GM23248 (cell line): ENCODE measurements around the gene LAIR2. TPM values are rescaled to one million over a fixed set of nuclear protein-coding genes. Genes with fewer than 3 reads are reported as not detected.

Experiments
- DNase-seq: peaks from one replicate; pipeline ENCODE4 v3.0.0-alpha.2; 2015
- H2AFZ ChIP-seq: fragments of 200-600 bp; sonication (generic); 2 replicates; pipeline ENCODE4 v1.6.1; 2016; ENCODE audit warnings: antibody characterized with exemption
- H3F3A ChIP-seq: fragments of 200-600 bp; sonication (generic); 2 replicates; pipeline ENCODE4 v1.6.1; 2016; ENCODE audit warnings: mild to moderate bottlenecking, antibody characterized with exemption, mixed run types; ENCODE audit not compliant: insufficient read depth
- H3K27ac ChIP-seq: fragments of 200-600 bp; sonication (generic); 2 replicates; pipeline ENCODE4 v1.5.1; 2016; ENCODE audit warnings: mild to moderate bottlenecking
- H3K27me3 ChIP-seq: fragments of 200-600 bp; sonication (generic); replicated peaks from 2 replicates; pipeline ENCODE4 v1.6.1; 2016; ENCODE audit warnings: mild to moderate bottlenecking; ENCODE audit not compliant: insufficient read depth
- H3K36me3 ChIP-seq: fragments of 200-600 bp; sonication (generic); 2 replicates; pipeline ENCODE4 v1.6.1; 2016; ENCODE audit warnings: low read depth, mild to moderate bottlenecking
- H3K4me1 ChIP-seq: fragments of 200-600 bp; sonication (generic); 2 replicates; pipeline ENCODE4 v1.6.1; 2016; ENCODE audit warnings: mild to moderate bottlenecking; ENCODE audit not compliant: insufficient read depth
- H3K4me2 ChIP-seq: fragments of 200-600 bp; sonication (generic); one replicate; pipeline ENCODE4 v1.6.1; 2016; ENCODE audit warnings: mild to moderate bottlenecking; ENCODE audit not compliant: unreplicated experiment
- H3K4me3 ChIP-seq: fragments of 200-600 bp; sonication (generic); 2 replicates; pipeline ENCODE4 v1.5.1; 2016; ENCODE audit warnings: mild to moderate bottlenecking
- H3K79me2 ChIP-seq: fragments of 200-600 bp; sonication (generic); 2 replicates; pipeline ENCODE4 v1.6.1; 2016; ENCODE audit warnings: mild to moderate bottlenecking; ENCODE audit not compliant: insufficient read depth
- H3K9ac ChIP-seq: fragments of 200-600 bp; sonication (generic); 2 replicates; pipeline ENCODE4 v1.6.1; 2016; ENCODE audit warnings: mild to moderate bottlenecking
- H3K9me2 ChIP-seq: fragments of 200-600 bp; sonication (generic); 2 replicates; pipeline ENCODE4 v1.6.1; 2016; ENCODE audit warnings: mixed run types, mild to moderate bottlenecking, moderate library complexity; ENCODE audit not compliant: insufficient read depth
- H3K9me3 ChIP-seq: fragments of 200-600 bp; sonication (generic); one replicate; pipeline ENCODE4 v1.6.1; 2017; ENCODE audit warnings: low read depth
- H4K20me1 ChIP-seq: fragments of 200-600 bp; sonication (generic); 2 replicates; pipeline ENCODE4 v1.6.0; 2016; ENCODE audit not compliant: insufficient read depth
- EZH2 ChIP-seq: fragments of 200-600 bp; sonication (generic); IDR thresholded peaks from 2 replicates; pipeline ENCODE4 v1.6.1; 2018; ENCODE audit warnings: antibody characterized with exemption, mild to moderate bottlenecking; ENCODE audit not compliant: insufficient read depth, poor library complexity, severe bottlenecking
- EZH2phosphoT487 ChIP-seq: fragments of 200-600 bp; sonication (generic); IDR thresholded peaks from 2 replicates; pipeline ENCODE4 v1.6.1; 2018; ENCODE audit warnings: antibody characterized with exemption, moderate library complexity, mild to moderate bottlenecking, low read depth; ENCODE audit not compliant: insufficient read depth
- WGBS, 2 experiments: methylation state at CpG; one replicate each; pipeline ENCODE4 v1.1.6; 2015 to 2017; ENCODE audit warnings: low lambda C conversion rate in 2 of 2, low coverage in 1 of 2; ENCODE audit errors: missing lambda C conversion rate in 2 of 2; 5-methylcytosine and 5-hydroxymethylcytosine counted together
- in situ Hi-C: fragments of 300-500 bp; cut with MboI; formaldehyde crosslinking; loops from 2 replicates; pipeline ENCODE4 v1.15.0; 2020
- polyA plus RNA-seq: library from polyadenylated mRNA; unstranded; fragments of >200 nt; fragmentation: Nextera tagmentation; extraction: Ambion mirVana; gene quantifications from 2 replicates; pipeline ENCODE4 v1.2.1, GENCODE V29; 2016
- total RNA-seq: library from RNA; depleted of rRNA; stranded (reverse); fragments of >200 nt; shearing (Covaris generic); gene quantifications from 2 replicates; pipeline ENCODE4 v1.2.3, GENCODE V29; 2014

The LAIR2 gene
- total and polyA plus RNA-seq, 2 experiments from 2014 or later = not detected

GRCh38 chr19:54536956-54537355 is 34.3 kb downstream of the LAIR2 start:
- H3K79me2 ChIP-seq = no peaks in the 10 kb centered on the region
- WGBS, 2 experiments = 22 to 29% methylated on average over 9 of the region's 9 CpGs
- in situ Hi-C loops = no loop called here
- H3K4me1 ChIP-seq = no peaks in the 10 kb centered on the region
- no peak for DNase-seq
- no peak overlapping the region for H3K4me2 ChIP-seq
- H3K27ac ChIP-seq = no peak overlapping the region
- H3K4me3 ChIP-seq = no peak overlapping the region
- no peaks in the 10 kb centered on the region for H3K36me3 ChIP-seq
- TF ChIP-seq EZH2phosphoT487 = no peak
- no peak overlapping the region for H2AFZ ChIP-seq
- no peaks in the 10 kb centered on the region for H3F3A ChIP-seq
- no peaks in the 10 kb centered on the region for H3K9me3 ChIP-seq
- H4K20me1 ChIP-seq = no peaks in the 10 kb centered on the region
- no peak overlapping the region for H3K9ac ChIP-seq
- H3K27me3 ChIP-seq = no peaks in the 10 kb centered on the region
- no peaks in the 10 kb centered on the region for H3K9me2 ChIP-seq

GRCh38 chr19:54541712-54542111 is 39.1 kb downstream of the LAIR2 start:
- no peaks in the 10 kb centered on the region for H3K79me2 ChIP-seq
- H3F3A ChIP-seq = no peaks in the 10 kb centered on the region
- H3K27ac ChIP-seq = no peak overlapping the region
- DNase-seq = no peak
- no peaks in the 10 kb centered on the region for H4K20me1 ChIP-seq
- H2AFZ ChIP-seq = no peak overlapping the region
- no peak overlapping the region for H3K4me3 ChIP-seq
- no peaks in the 10 kb centered on the region for H3K27me3 ChIP-seq
- no peaks in the 10 kb centered on the region for H3K9me3 ChIP-seq
- 0 to 5% methylated on average over 1 to 2 of the region's 2 CpGs for WGBS, 2 experiments
- H3K9me2 ChIP-seq = no peaks in the 10 kb centered on the region
- H3K36me3 ChIP-seq = no peaks in the 10 kb centered on the region
- TF ChIP-seq EZH2 (no peak), EZH2phosphoT487 (no peak)
- in situ Hi-C loops = no loop called here
- H3K4me1 ChIP-seq = no peaks in the 10 kb centered on the region
- no peak overlapping the region for H3K9ac ChIP-seq
- H3K4me2 ChIP-seq = no peak overlapping the region

DNA sequence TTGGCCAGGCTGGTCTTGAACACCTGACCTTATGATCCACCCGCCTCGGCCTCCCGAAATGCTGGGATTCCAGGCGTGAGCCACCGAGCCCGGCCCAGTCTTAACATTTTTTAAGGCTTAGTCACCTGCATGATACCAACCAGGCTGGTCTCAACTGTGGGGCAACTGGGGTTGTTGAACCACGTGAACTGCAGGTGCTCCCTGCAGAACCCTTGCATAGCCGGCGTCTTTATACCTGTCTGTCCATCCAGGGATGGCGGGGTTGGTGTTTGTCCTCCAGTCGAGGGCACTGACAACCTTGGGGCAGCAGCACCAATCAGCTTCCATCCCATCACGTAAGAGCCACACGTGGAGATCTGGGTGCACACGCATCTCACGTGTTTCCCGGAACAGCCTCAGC is 46.2 kb downstream of the LAIR2 start:
- TF ChIP-seq EZH2phosphoT487 (no peak), EZH2 (no peak)
- Histone ChIP-seq H3K9me3 (no peaks in the 10 kb centered on the region), H3K4me2 (no peak overlapping the region), H3K79me2 (no peaks in the 10 kb centered on the region), H3K9ac (no peak overlapping the region), H3K27ac (no peak overlapping the region), H3K27me3 (no peaks in the 10 kb centered on the region), H4K20me1 (no peaks in the 10 kb centered on the region), H3K36me3 (no peaks in the 10 kb centered on the region), H3K4me3 (no peak overlapping the region), H3K9me2 (no peaks in the 10 kb centered on the region), H2AFZ (no peak overlapping the region), H3K4me1 (no peaks in the 10 kb centered on the region), H3F3A (no peaks in the 10 kb centered on the region)
- WGBS, 2 experiments = 62 to 70% methylated on average over 11 to 16 of the region's 16 CpGs
- no peak for DNase-seq
- in situ Hi-C loops = no loop called here

- no peaks in the 10 kb centered on the region for H3K9me2 ChIP-seq
- H3K9me3 ChIP-seq = no peaks in the 10 kb centered on the region
- no peaks in the 10 kb centered on the region for H3K27me3 ChIP-seq
- no peaks in the 10 kb centered on the region for H3K36me3 ChIP-seq
- no peaks in the 10 kb centered on the region for H3K4me1 ChIP-seq
- no peak overlapping the region for H3K4me2 ChIP-seq
- WGBS, 2 experiments = 43 to 54% methylated on average over 13 to 14 of the region's 14 CpGs
- no peak overlapping the region for H2AFZ ChIP-seq
- no peak for TF ChIP-seq EZH2
- TF ChIP-seq EZH2phosphoT487 = no peak
- no peaks in the 10 kb centered on the region for H3K79me2 ChIP-seq
- no peak overlapping the region for H3K9ac ChIP-seq
- no peaks in the 10 kb centered on the region for H4K20me1 ChIP-seq
- in situ Hi-C loops = no loop called here
- H3K27ac ChIP-seq = no peak overlapping the region
- H3F3A ChIP-seq = no peaks in the 10 kb centered on the region
- no peak for DNase-seq
- H3K4me3 ChIP-seq = no peak overlapping the region
These were observed 46.6 kb downstream of the LAIR2 start for GRCh38 chr19:54549224-54549623.

- Histone ChIP-seq H3K4me2 (no peak overlapping the region), H3K9me3 (no peaks in the 10 kb centered on the region), H2AFZ (no peak overlapping the region), H3K79me2 (no peaks in the 10 kb centered on the region), H3K4me1 (no peaks in the 10 kb centered on the region), H3F3A (no peaks in the 10 kb centered on the region), H3K36me3 (no peaks in the 10 kb centered on the region), H3K27me3 (no peaks in the 10 kb centered on the region), H3K9ac (no peak overlapping the region), H3K27ac (no peak overlapping the region), H3K9me2 (no peaks in the 10 kb centered on the region), H3K4me3 (no peak overlapping the region), H4K20me1 (no peaks in the 10 kb centered on the region)
- in situ Hi-C loops = no loop called here
- DNase-seq = no peak
- WGBS, 2 experiments = 53 to 55% methylated on average over 6 of the region's 6 CpGs
- TF ChIP-seq EZH2phosphoT487 (no peak), EZH2 (no peak)
These were observed 48.7 kb downstream of the LAIR2 start for GRCh38 chr19:54551293-54551692.
